Measurements from ENCODE around the gene COL4A6. TPM values are rescaled to one million over a fixed set of nuclear protein-coding genes. Genes with fewer than 3 reads are reported as not detected.
A peak's percentile ranks its signal among the peaks of the same experiment; 100 is the strongest.

COL4A6 gene
- total and polyA plus RNA-seq, 8 donors = 0.58 to 30.8 (median 9.0) TPM

DNA sequence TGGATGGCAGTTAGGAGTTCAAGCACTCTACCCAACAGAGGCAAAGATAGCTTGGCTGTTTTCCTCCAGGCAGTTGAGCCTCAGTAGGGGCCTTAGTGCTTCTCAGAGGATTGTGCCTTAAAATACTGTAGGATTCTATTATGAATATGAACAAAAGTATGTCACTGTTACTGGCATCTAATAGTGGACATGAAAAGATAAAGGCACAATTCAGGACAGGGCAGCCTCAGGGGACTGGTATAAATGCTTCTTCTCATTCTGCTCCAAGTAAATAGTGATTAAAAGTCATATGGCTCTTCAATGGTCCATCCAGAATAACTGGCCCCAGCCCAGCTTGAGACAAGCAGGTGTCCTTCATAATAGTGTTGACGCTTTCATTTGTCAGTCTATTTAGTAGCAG, 17.7 kb downstream of the COL4A6 start:
- Histone ChIP-seq H3K27ac (no peak overlapping the region), H3K27me3 (no peaks in the 10 kb centered on the region), H3K36me3 (no peaks in the 10 kb centered on the region), H3K9me3 (no peaks in the 10 kb centered on the region), H3K4me1 (no peaks in the 10 kb centered on the region), H3K4me3 (no peak overlapping the region)
- DNase-seq = no peak
- intact Hi-C loops (cut with DNase I; ENCODE audit: low total_unique reads) = no loop called here
- TF ChIP-seq POLR2A (IDR thresholded peaks at IDR 0.05) = no peak
- TF ChIP-seq POLR2AphosphoS5 (IDR thresholded peaks at IDR 0.05) = no peak
- TF ChIP-seq, protein P1, sequence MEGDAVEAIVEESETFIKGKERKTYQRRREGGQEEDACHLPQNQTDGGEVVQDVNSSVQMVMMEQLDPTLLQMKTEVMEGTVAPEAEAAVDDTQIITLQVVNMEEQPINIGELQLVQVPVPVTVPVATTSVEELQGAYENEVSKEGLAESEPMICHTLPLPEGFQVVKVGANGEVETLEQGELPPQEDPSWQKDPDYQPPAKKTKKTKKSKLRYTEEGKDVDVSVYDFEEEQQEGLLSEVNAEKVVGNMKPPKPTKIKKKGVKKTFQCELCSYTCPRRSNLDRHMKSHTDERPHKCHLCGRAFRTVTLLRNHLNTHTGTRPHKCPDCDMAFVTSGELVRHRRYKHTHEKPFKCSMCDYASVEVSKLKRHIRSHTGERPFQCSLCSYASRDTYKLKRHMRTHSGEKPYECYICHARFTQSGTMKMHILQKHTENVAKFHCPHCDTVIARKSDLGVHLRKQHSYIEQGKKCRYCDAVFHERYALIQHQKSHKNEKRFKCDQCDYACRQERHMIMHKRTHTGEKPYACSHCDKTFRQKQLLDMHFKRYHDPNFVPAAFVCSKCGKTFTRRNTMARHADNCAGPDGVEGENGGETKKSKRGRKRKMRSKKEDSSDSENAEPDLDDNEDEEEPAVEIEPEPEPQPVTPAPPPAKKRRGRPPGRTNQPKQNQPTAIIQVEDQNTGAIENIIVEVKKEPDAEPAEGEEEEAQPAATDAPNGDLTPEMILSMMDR (IDR thresholded peaks at IDR 0.05) = no peak
- no peak for TF ChIP-seq EP300 (IDR thresholded peaks at IDR 0.05)
- WGBS, 5 donors = 64 to 91% (median 81%) methylated on average over 1 of the region's 1 CpG

DNA sequence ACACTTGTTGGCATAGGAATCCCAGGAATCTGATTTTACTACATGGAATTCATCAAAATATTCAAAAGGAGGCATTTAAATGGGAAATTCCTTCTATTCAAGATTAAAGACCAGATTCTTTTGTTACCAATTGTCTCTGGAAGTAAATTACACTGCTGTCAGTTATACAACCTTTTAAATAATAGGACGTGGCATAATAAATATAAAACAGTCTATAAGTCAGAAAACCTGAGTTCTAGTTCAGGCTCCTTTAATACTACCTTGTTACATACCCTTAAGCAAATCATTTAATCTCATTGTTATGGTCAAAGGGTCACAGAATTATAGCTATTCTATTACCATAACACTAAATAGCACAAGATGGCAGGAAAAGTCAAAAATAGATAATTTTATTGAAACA, 18.8 kb downstream of the COL4A6 start:
- WGBS, 5 donors = 39 to 88% (median 58%) methylated on average over 1 of the region's 1 CpG
- Histone ChIP-seq H3K27ac (no peak overlapping the region), H3K36me3 (no peaks in the 10 kb centered on the region), H3K4me1 (no peaks in the 10 kb centered on the region), H3K27me3 (no peaks in the 10 kb centered on the region), H3K4me3 (no peak overlapping the region), H3K9me3 (no peaks in the 10 kb centered on the region)
- intact Hi-C loops (cut with DNase I; ENCODE audit: low total_unique reads) = no loop called here
- TF ChIP-seq, protein P1 (IDR thresholded peaks at IDR 0.05) = no peak
- no peak for TF ChIP-seq EP300 (IDR thresholded peaks at IDR 0.05)
- no peak for TF ChIP-seq POLR2AphosphoS5 (IDR thresholded peaks at IDR 0.05)
- TF ChIP-seq POLR2A (IDR thresholded peaks at IDR 0.05) = no peak
- no peak for DNase-seq

DNA sequence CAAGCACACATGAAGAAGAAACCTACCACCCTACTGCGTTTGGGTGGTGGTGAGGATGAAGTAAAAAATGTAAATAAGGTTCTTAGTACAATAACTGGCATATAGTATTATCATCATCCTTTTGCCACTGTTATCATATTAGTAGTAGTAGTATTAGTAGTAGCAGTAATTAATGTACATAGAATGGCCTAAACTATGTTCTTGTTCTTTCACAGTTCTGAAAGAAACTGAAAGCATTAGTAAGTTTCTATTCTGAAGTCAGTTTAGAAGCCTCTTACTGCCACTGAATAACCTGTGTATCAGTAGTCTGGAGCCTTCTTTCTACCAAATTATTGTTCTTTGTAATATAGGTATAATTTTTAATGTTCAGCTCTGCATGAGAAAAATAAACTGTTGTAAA, 21.0 kb downstream of the COL4A6 start:
- 37 to 71% (median 58%) methylated on average over 1 of the region's 1 CpG for WGBS, 5 donors
- DNase-seq = no peak
- H3K27ac ChIP-seq = no peak overlapping the region
- H3K4me3 ChIP-seq = no peak overlapping the region
- no peaks in the 10 kb centered on the region for H3K9me3 ChIP-seq
- H3K4me1 ChIP-seq = no peaks in the 10 kb centered on the region
- H3K36me3 ChIP-seq = no peaks in the 10 kb centered on the region
- TF ChIP-seq EP300 (IDR thresholded peaks at IDR 0.05) (no peak), POLR2A (IDR thresholded peaks at IDR 0.05) (no peak), POLR2AphosphoS5 (IDR thresholded peaks at IDR 0.05) (no peak)
- TF ChIP-seq, protein P1 (IDR thresholded peaks at IDR 0.05) = no peak
- intact Hi-C loops (cut with DNase I; ENCODE audit: low total_unique reads) = no loop called here
- H3K27me3 ChIP-seq = no peaks in the 10 kb centered on the region

DNA sequence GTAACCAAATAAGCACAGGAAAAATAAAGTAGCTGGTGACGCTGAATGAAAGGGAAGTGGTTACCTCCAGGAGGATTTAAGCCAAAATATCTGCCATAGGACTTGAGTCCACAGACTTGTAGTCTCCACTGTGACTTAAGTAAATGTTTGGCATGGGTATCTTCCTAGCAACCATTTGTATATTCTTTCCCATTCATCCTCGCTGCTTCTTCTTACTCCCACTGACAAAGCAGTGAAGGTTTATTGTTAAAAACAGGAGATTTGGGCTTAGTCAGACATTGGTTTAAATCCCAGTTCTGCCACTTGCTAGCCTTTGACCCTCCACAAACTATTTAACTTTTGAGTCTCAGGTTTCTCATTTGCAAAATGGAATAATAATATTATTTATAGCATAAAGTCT, 22.3 kb downstream of the COL4A6 start:
- Histone ChIP-seq H3K4me3 (no peak overlapping the region), H3K9me3 (no peaks in the 10 kb centered on the region), H3K36me3 (no peaks in the 10 kb centered on the region), H3K27ac (no peak overlapping the region), H3K4me1 (no peaks in the 10 kb centered on the region), H3K27me3 (peaks cover 0 to 3% (median 0%) of the 10 kb centered on the region in 3 donors)
- TF ChIP-seq POLR2A (IDR thresholded peaks at IDR 0.05) = no peak
- TF ChIP-seq, protein P1 (IDR thresholded peaks at IDR 0.05) = no peak
- TF ChIP-seq POLR2AphosphoS5 (IDR thresholded peaks at IDR 0.05) = no peak
- TF ChIP-seq EP300 (IDR thresholded peaks at IDR 0.05) = no peak
- intact Hi-C loops (cut with DNase I; ENCODE audit: low total_unique reads) = no loop called here
- WGBS, 5 donors = 28 to 44% (median 42%) methylated on average over 2 of the region's 2 CpGs
- DNase-seq = peak in 1 of 2 donors; percentile 21
